ENCODE measurements around the gene PTCD3.

Gene PTCD3

GRCh38 chr2:86082756-86083155 lies 23.3 kb upstream of the PTCD3 start:
- DNase-seq, result no peak

GRCh38 chr2:86087936-86088850 lies 17.8 kb upstream of the PTCD3 start:
- DNase-seq, result no peak

GRCh38 chr2:86094229-86094628 lies 11.8 kb upstream of the PTCD3 start:
- no peak for DNase-seq

GRCh38 chr2:86097114-86097896 lies 8.7 kb upstream of the PTCD3 start:
- DNase-seq, result no peak

GRCh38 chr2:86097913-86098312 lies 8.1 kb upstream of the PTCD3 start:
- DNase-seq, result no peak

GRCh38 chr2:86102157-86102556 lies 3.9 kb upstream of the PTCD3 start:
- no peak for DNase-seq

GRCh38 chr2:86105252-86105968 lies 625 bp upstream of the PTCD3 start, which contains the start of gene POLR1A:
POLR1A (minus strand) TSS chr2:86105886; CDS start chr2:86105776, 110 bp downstream.
- DNase-seq, result peak; percentile 97

GRCh38 chr2:86107031-86107430 lies 996 bp downstream of the PTCD3 start:
- peak; percentile 38 for DNase-seq

- no peak for DNase-seq
These were observed 12.1 kb downstream of the PTCD3 start for GRCh38 chr2:86118130-86118529.

GRCh38 chr2:86123328-86123925 lies 17.4 kb downstream of the PTCD3 start:
- no peak for DNase-seq

GRCh38 chr2:86124683-86125082 lies 18.6 kb downstream of the PTCD3 start:
- DNase-seq, result peak; percentile 44

- no peak for DNase-seq
These were observed 28.7 kb downstream of the PTCD3 start for GRCh38 chr2:86134709-86135108.

GRCh38 chr2:86135653-86136052 lies 29.6 kb downstream of the PTCD3 start:
- no peak for DNase-seq

GRCh38 chr2:86136141-86136540 lies 30.1 kb downstream of the PTCD3 start:
- DNase-seq, result no peak

GRCh38 chr2:86138736-86139625 lies 32.9 kb downstream of the PTCD3 start:
- no peak for DNase-seq

GRCh38 chr2:86139981-86140380 lies 33.9 kb downstream of the PTCD3 start:
- no peak for DNase-seq

- DNase-seq, result peak; percentile 12
These were observed 34.9 kb downstream of the PTCD3 start for GRCh38 chr2:86140969-86141392.

- no peak for DNase-seq
These were observed 36.6 kb downstream of the PTCD3 start for GRCh38 chr2:86142436-86143257.

GRCh38 chr2:86143307-86143706 lies 37.3 kb downstream of the PTCD3 start:
- DNase-seq, result peak; percentile 14

GRCh38 chr2:86143926-86144685 lies 38.1 kb downstream of the PTCD3 start:
- DNase-seq, result no peak

Measured in hematopoietic multipotent progenitor cell treated with erythropoietin and hydrocortisone succinate and interleukin-3 and kit ligand, for 4 days (in vitro differentiated cells).